Measurements from ENCODE around the gene NPPC. TPM values are rescaled to one million over a fixed set of nuclear protein-coding genes. Genes with fewer than 3 reads are reported as not detected.

NPPC gene
- total RNA-seq, 1 experiment from 2014 or later: 0.98 TPM

DNA sequence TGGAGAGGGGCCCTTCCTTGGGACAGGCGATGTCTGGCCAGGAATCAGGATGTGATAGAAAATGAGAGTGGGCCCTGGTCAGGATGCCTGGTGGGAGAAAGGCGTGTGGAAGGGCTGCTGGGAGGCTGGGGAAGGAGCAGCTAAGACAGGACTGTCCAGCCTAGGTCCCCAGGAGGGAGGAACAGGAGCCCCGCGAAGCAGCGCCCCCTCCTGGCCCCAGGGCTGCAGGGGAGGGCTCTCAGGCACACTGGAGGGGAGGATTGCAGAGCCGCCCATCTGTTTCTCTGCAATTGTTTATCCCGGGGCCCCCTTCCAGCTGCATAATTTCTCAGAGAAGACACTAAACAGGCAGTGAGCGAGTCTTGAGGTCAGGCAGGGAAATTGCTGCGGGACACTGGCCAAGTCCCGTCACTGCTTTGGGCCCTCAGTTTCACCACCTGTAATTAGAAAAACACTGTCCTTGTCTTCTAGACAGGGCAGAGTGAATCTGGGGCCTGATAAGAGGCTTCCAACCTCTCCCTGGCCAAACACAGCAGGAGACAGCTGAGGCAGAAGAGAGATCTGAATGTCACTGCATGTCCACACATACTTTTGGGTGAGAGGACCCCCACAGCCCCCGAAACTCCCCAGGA is 3.9 kb upstream of the NPPC start:
- Mint-ChIP-seq H3K27me3 (ENCODE audit: low read depth) (peaks cover 43% of the 10 kb centered on the region), H3K27ac (no peak overlapping the region), H3K36me3 (no peaks in the 10 kb centered on the region), H3K4me1 (peaks cover 5% of the 10 kb centered on the region), H3K4me3 (no peak overlapping the region), H3K9me3 (no peaks in the 10 kb centered on the region)
- peak; percentile 86 for DNase-seq (ENCODE audit: low spot score)
- CTCF ChIA-PET: interaction anchor here (0.5 to 7.4 kb wide), 21 partner anchors 11 to 398 kb away, joined by 3 to 80 read pairs (median 3); no protein-coding TSS in a partner anchor
- TF ChIP-seq, protein P1, sequence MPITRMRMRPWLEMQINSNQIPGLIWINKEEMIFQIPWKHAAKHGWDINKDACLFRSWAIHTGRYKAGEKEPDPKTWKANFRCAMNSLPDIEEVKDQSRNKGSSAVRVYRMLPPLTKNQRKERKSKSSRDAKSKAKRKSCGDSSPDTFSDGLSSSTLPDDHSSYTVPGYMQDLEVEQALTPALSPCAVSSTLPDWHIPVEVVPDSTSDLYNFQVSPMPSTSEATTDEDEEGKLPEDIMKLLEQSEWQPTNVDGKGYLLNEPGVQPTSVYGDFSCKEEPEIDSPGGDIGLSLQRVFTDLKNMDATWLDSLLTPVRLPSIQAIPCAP (CRISPR knock-in tag; IDR thresholded peaks at IDR 0.05): no peak
- TF ChIP-seq, protein P2, sequence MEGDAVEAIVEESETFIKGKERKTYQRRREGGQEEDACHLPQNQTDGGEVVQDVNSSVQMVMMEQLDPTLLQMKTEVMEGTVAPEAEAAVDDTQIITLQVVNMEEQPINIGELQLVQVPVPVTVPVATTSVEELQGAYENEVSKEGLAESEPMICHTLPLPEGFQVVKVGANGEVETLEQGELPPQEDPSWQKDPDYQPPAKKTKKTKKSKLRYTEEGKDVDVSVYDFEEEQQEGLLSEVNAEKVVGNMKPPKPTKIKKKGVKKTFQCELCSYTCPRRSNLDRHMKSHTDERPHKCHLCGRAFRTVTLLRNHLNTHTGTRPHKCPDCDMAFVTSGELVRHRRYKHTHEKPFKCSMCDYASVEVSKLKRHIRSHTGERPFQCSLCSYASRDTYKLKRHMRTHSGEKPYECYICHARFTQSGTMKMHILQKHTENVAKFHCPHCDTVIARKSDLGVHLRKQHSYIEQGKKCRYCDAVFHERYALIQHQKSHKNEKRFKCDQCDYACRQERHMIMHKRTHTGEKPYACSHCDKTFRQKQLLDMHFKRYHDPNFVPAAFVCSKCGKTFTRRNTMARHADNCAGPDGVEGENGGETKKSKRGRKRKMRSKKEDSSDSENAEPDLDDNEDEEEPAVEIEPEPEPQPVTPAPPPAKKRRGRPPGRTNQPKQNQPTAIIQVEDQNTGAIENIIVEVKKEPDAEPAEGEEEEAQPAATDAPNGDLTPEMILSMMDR (IDR thresholded peaks at IDR 0.05): peak; percentile 70
- POLR2A ChIA-PET: interaction anchor here (1.6 kb wide), 1 partner anchor 31 kb away, joined by 4 read pairs; the partner anchor contains the start of gene DIS3L2
- ATAC-seq: peak; percentile 32

DNA sequence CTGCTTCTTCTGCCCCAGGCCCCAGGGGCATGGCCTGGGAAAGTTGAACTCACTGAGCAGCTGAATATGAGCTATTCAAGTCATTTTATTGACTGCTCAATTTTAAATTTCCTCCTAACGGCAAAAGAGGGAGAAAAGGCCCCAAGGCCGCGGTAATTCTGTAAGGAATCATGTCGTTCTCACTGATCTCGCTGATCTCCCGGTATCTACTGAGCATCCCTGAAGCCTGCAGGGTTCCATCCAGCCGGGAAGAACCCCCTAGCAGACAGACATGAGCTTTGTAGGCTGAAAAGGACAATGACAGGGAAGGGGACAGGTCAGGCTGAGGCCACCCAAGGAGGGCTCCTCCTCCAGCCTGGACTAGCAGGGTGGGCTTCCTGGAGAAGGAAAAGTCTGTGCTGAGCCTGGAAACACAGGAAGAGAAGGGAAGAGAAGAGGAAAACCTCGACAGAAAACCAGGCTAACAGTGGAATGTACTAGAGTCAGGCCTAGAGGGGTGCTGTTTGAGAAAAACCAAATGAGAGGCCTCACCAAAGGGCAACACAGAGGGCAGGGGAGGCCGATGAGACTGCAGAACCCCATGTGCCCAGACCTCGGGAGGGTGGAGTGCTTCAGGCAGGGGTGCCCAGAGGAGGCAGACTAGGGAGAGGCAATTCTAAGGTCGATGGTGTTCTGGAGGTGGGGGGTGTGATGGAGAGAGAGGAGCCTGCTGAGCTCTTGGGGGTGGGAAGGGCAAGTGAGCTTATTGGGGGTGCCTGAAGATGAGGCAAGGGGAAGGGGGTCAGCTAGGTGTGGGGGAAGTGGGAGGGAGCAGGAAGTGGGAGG is 2.9 kb upstream of the NPPC start:
- POLR2A ChIA-PET: no interaction called here
- Mint-ChIP-seq H3K4me3 (no peak overlapping the region), H3K27me3 (ENCODE audit: low read depth) (peaks cover 52% of the 10 kb centered on the region)

DNA sequence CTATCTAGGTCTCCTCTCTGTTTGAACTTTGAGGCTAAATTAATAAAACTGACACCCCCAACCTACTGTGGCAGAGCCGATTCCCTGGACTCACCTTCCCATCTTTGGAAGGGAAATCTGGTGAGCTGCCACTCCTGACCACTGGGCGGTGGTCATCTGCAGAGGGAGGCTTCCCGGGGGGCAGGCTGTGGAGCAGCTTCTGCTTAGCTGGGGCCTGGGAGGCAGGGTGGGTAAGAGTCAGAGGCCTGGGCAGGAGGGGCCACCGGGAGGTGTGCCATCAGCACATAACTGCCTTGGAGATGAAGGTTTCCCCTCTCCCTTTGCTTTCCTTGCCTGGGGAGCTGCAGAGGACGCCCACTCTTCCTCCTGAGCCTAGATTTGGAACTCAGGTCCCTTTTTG is 2.3 kb upstream of the NPPC start:
- CTCF ChIA-PET: interaction anchor here (0.8 to 7.4 kb wide), 7 partner anchors 22 to 511 kb away, joined by 3 to 80 read pairs (median 4); no protein-coding TSS in a partner anchor
- no peak overlapping the region for H3K27ac Mint-ChIP-seq
- TF ChIP-seq KAT7 (CRISPR knock-in tag; IDR thresholded peaks at IDR 0.05; ENCODE audit: borderline replicate concordance): no peak
- no peak for TF ChIP-seq EMX1 (CRISPR knock-in tag; IDR thresholded peaks at IDR 0.05)
- TF ChIP-seq, protein P3, sequence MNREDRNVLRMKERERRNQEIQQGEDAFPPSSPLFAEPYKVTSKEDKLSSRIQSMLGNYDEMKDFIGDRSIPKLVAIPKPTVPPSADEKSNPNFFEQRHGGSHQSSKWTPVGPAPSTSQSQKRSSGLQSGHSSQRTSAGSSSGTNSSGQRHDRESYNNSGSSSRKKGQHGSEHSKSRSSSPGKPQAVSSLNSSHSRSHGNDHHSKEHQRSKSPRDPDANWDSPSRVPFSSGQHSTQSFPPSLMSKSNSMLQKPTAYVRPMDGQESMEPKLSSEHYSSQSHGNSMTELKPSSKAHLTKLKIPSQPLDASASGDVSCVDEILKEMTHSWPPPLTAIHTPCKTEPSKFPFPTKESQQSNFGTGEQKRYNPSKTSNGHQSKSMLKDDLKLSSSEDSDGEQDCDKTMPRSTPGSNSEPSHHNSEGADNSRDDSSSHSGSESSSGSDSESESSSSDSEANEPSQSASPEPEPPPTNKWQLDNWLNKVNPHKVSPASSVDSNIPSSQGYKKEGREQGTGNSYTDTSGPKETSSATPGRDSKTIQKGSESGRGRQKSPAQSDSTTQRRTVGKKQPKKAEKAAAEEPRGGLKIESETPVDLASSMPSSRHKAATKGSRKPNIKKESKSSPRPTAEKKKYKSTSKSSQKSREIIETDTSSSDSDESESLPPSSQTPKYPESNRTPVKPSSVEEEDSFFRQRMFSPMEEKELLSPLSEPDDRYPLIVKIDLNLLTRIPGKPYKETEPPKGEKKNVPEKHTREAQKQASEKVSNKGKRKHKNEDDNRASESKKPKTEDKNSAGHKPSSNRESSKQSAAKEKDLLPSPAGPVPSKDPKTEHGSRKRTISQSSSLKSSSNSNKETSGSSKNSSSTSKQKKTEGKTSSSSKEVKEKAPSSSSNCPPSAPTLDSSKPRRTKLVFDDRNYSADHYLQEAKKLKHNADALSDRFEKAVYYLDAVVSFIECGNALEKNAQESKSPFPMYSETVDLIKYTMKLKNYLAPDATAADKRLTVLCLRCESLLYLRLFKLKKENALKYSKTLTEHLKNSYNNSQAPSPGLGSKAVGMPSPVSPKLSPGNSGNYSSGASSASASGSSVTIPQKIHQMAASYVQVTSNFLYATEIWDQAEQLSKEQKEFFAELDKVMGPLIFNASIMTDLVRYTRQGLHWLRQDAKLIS (CRISPR knock-in tag; IDR thresholded peaks at IDR 0.05; ENCODE audit: borderline replicate concordance): no peak
- TF ChIP-seq, protein P4, sequence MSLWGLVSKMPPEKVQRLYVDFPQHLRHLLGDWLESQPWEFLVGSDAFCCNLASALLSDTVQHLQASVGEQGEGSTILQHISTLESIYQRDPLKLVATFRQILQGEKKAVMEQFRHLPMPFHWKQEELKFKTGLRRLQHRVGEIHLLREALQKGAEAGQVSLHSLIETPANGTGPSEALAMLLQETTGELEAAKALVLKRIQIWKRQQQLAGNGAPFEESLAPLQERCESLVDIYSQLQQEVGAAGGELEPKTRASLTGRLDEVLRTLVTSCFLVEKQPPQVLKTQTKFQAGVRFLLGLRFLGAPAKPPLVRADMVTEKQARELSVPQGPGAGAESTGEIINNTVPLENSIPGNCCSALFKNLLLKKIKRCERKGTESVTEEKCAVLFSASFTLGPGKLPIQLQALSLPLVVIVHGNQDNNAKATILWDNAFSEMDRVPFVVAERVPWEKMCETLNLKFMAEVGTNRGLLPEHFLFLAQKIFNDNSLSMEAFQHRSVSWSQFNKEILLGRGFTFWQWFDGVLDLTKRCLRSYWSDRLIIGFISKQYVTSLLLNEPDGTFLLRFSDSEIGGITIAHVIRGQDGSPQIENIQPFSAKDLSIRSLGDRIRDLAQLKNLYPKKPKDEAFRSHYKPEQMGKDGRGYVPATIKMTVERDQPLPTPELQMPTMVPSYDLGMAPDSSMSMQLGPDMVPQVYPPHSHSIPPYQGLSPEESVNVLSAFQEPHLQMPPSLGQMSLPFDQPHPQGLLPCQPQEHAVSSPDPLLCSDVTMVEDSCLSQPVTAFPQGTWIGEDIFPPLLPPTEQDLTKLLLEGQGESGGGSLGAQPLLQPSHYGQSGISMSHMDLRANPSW (CRISPR knock-in tag; conservative IDR thresholded peaks at IDR 0.05; ENCODE audit: low read depth): no peak

More for the DNA sequence above, 2.9 kb upstream of the NPPC start:
- no peaks in the 10 kb centered on the region for H3K9me3 Mint-ChIP-seq
- DNase-seq (ENCODE audit: low spot score) (no peak), ATAC-seq (no peak)
- CTCF ChIA-PET: interaction anchor here (0.5 to 7.4 kb wide), 24 partner anchors 10 to 654 kb away, joined by 3 to 80 read pairs (median 4); no protein-coding TSS in a partner anchor
- H3K36me3 Mint-ChIP-seq: no peaks in the 10 kb centered on the region
- no peak overlapping the region for H3K27ac Mint-ChIP-seq
- no peak for TF ChIP-seq ZNF671 (CRISPR knock-in tag; IDR thresholded peaks at IDR 0.05)
- TF ChIP-seq GTF2I (CRISPR knock-in tag; conservative IDR thresholded peaks at IDR 0.05): no peak
- TF ChIP-seq, protein P5, sequence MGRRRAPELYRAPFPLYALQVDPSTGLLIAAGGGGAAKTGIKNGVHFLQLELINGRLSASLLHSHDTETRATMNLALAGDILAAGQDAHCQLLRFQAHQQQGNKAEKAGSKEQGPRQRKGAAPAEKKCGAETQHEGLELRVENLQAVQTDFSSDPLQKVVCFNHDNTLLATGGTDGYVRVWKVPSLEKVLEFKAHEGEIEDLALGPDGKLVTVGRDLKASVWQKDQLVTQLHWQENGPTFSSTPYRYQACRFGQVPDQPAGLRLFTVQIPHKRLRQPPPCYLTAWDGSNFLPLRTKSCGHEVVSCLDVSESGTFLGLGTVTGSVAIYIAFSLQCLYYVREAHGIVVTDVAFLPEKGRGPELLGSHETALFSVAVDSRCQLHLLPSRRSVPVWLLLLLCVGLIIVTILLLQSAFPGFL (CRISPR knock-in tag; IDR thresholded peaks at IDR 0.05; ENCODE audit: borderline replicate concordance): no peak
- no peak for TF ChIP-seq CREB1 (CRISPR knock-in tag; IDR thresholded peaks at IDR 0.05)
- no peak for TF ChIP-seq ZNF121 (CRISPR knock-in tag; IDR thresholded peaks at IDR 0.05)
- TF ChIP-seq FOXP1 (CRISPR knock-in tag; IDR thresholded peaks at IDR 0.05; ENCODE audit: borderline replicate concordance): no peak
- TF ChIP-seq, protein P6, sequence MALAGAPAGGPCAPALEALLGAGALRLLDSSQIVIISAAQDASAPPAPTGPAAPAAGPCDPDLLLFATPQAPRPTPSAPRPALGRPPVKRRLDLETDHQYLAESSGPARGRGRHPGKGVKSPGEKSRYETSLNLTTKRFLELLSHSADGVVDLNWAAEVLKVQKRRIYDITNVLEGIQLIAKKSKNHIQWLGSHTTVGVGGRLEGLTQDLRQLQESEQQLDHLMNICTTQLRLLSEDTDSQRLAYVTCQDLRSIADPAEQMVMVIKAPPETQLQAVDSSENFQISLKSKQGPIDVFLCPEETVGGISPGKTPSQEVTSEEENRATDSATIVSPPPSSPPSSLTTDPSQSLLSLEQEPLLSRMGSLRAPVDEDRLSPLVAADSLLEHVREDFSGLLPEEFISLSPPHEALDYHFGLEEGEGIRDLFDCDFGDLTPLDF (CRISPR knock-in tag; IDR thresholded peaks at IDR 0.05): no peak
- TF ChIP-seq GRHL2 (CRISPR knock-in tag; IDR thresholded peaks at IDR 0.05; ENCODE audit: insufficient replicate concordance, severe bottlenecking): no peak
- TF ChIP-seq KAT7 (CRISPR knock-in tag; IDR thresholded peaks at IDR 0.05; ENCODE audit: borderline replicate concordance): no peak
- TF ChIP-seq SMAD4 (CRISPR knock-in tag; IDR thresholded peaks at IDR 0.05): no peak
- TF ChIP-seq NFE2L1 (CRISPR knock-in tag; IDR thresholded peaks at IDR 0.05): no peak
- TF ChIP-seq ZNF263 (CRISPR knock-in tag; IDR thresholded peaks at IDR 0.05; ENCODE audit: low read depth): no peak
- no peak for TF ChIP-seq JAZF1 (CRISPR knock-in tag; IDR thresholded peaks at IDR 0.05)
- TF ChIP-seq, protein P7, sequence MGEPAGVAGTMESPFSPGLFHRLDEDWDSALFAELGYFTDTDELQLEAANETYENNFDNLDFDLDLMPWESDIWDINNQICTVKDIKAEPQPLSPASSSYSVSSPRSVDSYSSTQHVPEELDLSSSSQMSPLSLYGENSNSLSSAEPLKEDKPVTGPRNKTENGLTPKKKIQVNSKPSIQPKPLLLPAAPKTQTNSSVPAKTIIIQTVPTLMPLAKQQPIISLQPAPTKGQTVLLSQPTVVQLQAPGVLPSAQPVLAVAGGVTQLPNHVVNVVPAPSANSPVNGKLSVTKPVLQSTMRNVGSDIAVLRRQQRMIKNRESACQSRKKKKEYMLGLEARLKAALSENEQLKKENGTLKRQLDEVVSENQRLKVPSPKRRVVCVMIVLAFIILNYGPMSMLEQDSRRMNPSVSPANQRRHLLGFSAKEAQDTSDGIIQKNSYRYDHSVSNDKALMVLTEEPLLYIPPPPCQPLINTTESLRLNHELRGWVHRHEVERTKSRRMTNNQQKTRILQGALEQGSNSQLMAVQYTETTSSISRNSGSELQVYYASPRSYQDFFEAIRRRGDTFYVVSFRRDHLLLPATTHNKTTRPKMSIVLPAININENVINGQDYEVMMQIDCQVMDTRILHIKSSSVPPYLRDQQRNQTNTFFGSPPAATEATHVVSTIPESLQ (CRISPR knock-in tag; IDR thresholded peaks at IDR 0.05): no peak
- no peak for TF ChIP-seq SP1 (CRISPR knock-in tag; conservative IDR thresholded peaks at IDR 0.05)
- TF ChIP-seq OVOL2 (CRISPR knock-in tag; IDR thresholded peaks at IDR 0.05; ENCODE audit: borderline replicate concordance): no peak
- H3K4me1 Mint-ChIP-seq: peaks cover 14% of the 10 kb centered on the region

More for the DNA sequence above, 2.3 kb upstream of the NPPC start:
- Mint-ChIP-seq H3K9me3 (no peaks in the 10 kb centered on the region), H3K4me3 (no peak overlapping the region), H3K27me3 (ENCODE audit: low read depth) (peaks cover 58% of the 10 kb centered on the region), H3K4me1 (peaks cover 15% of the 10 kb centered on the region), H3K36me3 (no peaks in the 10 kb centered on the region)
- DNase-seq (ENCODE audit: low spot score): no peak
- no peak for ATAC-seq
- POLR2A ChIA-PET: no interaction called here
